GM21619 (cell line): ENCODE results near the gene AHI1.

ENCODE experiments used
- ATAC-seq: cut with Tn5 transposase; IDR thresholded peaks from one replicate; pipeline ENCODE4 v1.9.1; 2021; ENCODE audit not compliant: unreplicated experiment

The AHI1 gene

GRCh38 chr6:135464634-135465033, 32.9 kb downstream of the AHI1 start:
- peak; percentile 65 for ATAC-seq

- no peak for ATAC-seq
Measured at GRCh38 chr6:135461208-135461607, 36.3 kb downstream of the AHI1 start.

GRCh38 chr6:135458051-135458450, 39.5 kb downstream of the AHI1 start:
- no peak for ATAC-seq

GRCh38 chr6:135451617-135452190, 45.8 kb downstream of the AHI1 start:
- ATAC-seq = no peak

GRCh38 chr6:135449246-135449645, 48.3 kb downstream of the AHI1 start:
- no peak for ATAC-seq

GRCh38 chr6:135440087-135440792, 57.3 kb downstream of the AHI1 start:
- ATAC-seq = peak; percentile 73

- no peak for ATAC-seq
Measured at GRCh38 chr6:135439549-135439948, 58.0 kb downstream of the AHI1 start.

GRCh38 chr6:135438907-135439535, 58.5 kb downstream of the AHI1 start:
- ATAC-seq = no peak

- no peak for ATAC-seq
Measured at GRCh38 chr6:135434991-135435390, 62.5 kb downstream of the AHI1 start.

- peak; percentile 53 for ATAC-seq
Measured at GRCh38 chr6:135434095-135434494, 63.4 kb downstream of the AHI1 start.

- ATAC-seq = no peak
Measured at GRCh38 chr6:135428078-135428477, 69.5 kb downstream of the AHI1 start.

GRCh38 chr6:135426833-135427232, 70.7 kb downstream of the AHI1 start:
- ATAC-seq = no peak

GRCh38 chr6:135424385-135424784, 73.2 kb downstream of the AHI1 start:
- no peak for ATAC-seq

GRCh38 chr6:135423649-135424128, 73.9 kb downstream of the AHI1 start:
- ATAC-seq = peak; percentile 86

GRCh38 chr6:135419162-135419561, 78.4 kb downstream of the AHI1 start:
- ATAC-seq = no peak

- no peak for ATAC-seq
Measured at GRCh38 chr6:135418040-135418760, 79.3 kb downstream of the AHI1 start.

- ATAC-seq = no peak
Measured at GRCh38 chr6:135412761-135413160, 84.8 kb downstream of the AHI1 start.

GRCh38 chr6:135411849-135412248, 85.7 kb downstream of the AHI1 start:
- no peak for ATAC-seq

GRCh38 chr6:135411339-135411738, 86.2 kb downstream of the AHI1 start:
- ATAC-seq = no peak

- no peak for ATAC-seq
Measured at GRCh38 chr6:135410856-135411255, 86.7 kb downstream of the AHI1 start.

GRCh38 chr6:135403584-135403983, 94.0 kb downstream of the AHI1 start:
- no peak for ATAC-seq

GRCh38 chr6:135402311-135402710, 95.2 kb downstream of the AHI1 start:
- no peak for ATAC-seq
